GM12875 (cell line): ENCODE data around the gene CYP27C1.

Experiments
- H3K4me3 ChIP-seq: one replicate; pipeline ENCODE4 v1.5.1; 2011; ENCODE audit warnings: low read depth, low read length, control low read depth
- CTCF ChIP-seq: IDR thresholded peaks from 2 replicates; pipeline ENCODE4 v1.5.1; 2011; ENCODE audit warnings: low read depth, mild to moderate bottlenecking, control low read depth, inconsistent platforms, low read length, moderate library complexity, borderline replicate concordance; ENCODE audit not compliant: insufficient read depth

Gene CYP27C1

GRCh38 chr2:127188797-127189196, 31.3 kb downstream of the CYP27C1 start:
- no peak for TF ChIP-seq CTCF
- no peak overlapping the region for H3K4me3 ChIP-seq

- no peak for TF ChIP-seq CTCF
These were observed 32.3 kb downstream of the CYP27C1 start for GRCh38 chr2:127187831-127188230.

DNA sequence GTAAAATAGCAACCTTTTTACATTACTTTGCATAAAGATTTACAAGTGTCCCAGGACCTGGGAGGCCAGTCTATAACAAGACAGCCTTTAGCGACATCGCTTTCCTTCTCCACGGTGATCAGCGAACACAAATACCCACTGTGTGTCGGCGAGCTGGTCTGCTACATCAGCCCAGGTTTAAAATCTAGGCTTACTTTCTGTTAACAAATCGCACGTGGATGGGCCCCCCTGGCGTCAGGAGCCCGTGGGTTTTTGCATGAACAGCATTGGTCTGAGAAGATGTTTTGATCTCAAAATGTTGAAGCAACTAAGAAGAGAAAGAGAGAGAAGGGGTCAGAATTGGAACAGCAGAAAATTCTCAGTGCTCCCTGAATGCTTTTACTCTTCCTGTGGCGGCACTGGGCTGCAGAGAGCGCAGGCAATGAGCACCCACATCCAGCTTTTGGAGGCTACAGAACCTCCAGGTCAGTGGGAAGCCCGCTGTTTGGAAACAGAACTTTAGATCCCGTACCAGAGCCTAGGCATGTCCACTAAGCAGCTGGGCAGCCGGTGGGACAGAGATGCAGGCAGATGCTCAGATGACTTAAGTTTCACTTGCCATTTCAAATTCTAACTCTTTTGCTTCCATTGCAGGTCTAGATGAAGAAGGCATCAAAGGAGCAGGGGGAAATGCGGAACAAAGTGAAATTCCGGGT, 32.9 kb downstream of the CYP27C1 start:
- no peak for TF ChIP-seq CTCF
- no peak overlapping the region for H3K4me3 ChIP-seq

More at GRCh38 chr2:127187831-127188230, 32.3 kb downstream of the CYP27C1 start:
- H3K4me3 ChIP-seq: no peak overlapping the region

- no peak for TF ChIP-seq CTCF
- no peak overlapping the region for H3K4me3 ChIP-seq
These were observed 34.4 kb downstream of the CYP27C1 start for GRCh38 chr2:127185705-127186104.

GRCh38 chr2:127185093-127185492, 35.0 kb downstream of the CYP27C1 start:
- TF ChIP-seq CTCF: peak; percentile 25; the same call in 1 of the 2 replicates
- H3K4me3 ChIP-seq: no peak overlapping the region

DNA sequence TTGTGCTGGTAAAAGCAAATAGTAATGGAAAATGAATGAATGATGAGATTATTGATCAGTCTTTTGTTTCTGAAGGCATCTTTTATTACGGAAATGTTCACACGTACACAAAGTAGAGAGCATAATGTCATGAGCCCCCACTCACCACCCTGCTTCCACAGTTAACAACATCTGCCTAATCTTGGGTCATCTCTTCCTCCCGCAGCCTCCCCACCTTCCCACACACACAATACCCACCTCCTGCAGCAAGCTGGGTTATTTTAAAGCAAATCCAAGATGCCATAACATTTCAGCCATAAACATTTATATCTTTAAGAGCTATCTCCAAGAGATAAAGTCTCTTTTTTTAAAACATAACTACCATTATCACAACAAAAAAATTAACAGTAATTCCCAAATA, 36.3 kb downstream of the CYP27C1 start:
- H3K4me3 ChIP-seq: no peak overlapping the region
- no peak for TF ChIP-seq CTCF
